WTC11 (cell line): ENCODE data around the gene CAMK1. TPM values are rescaled to one million over a fixed set of nuclear protein-coding genes. Genes with fewer than 3 reads are reported as not detected.

Source experiments
- ATAC-seq: fragments of 200-7000 bp; cut with Tn5 transposase; 2 replicates; pipeline ENCODE4 v1.10.0; 2021; ENCODE audit warnings: mild to moderate bottlenecking, moderate library complexity
- CTCF ChIA-PET: fragments of 300-600 bp; sonication (Branson Sonifier 250); formaldehyde crosslinking; loops from one replicate; lab custom pipeline; 2021; ENCODE audit warnings: antibody characterized with exemption; lab: Charles Lee
- POLR2A ChIA-PET: fragments of 350-600 bp; sonication (Branson Sonifier 250); formaldehyde crosslinking; loops from one replicate; lab custom pipeline; 2021; ENCODE audit warnings: antibody characterized with exemption; lab: Charles Lee
- DNase-seq: peaks from one replicate; pipeline ENCODE4 v3.0.0; 2021; ENCODE audit warnings: low spot score
- H3K27ac Mint-ChIP-seq: 2 replicates; pipeline ENCODE4 v1.8.0; 2021; ENCODE audit warnings: mixed read lengths
- H3K27me3 Mint-ChIP-seq: 2 replicates; pipeline ENCODE4 v1.8.0; 2021; ENCODE audit warnings: low read depth, mild to moderate bottlenecking, moderate library complexity, mixed read lengths
- H3K36me3 Mint-ChIP-seq: 2 replicates; pipeline ENCODE4 v1.8.0; 2021; ENCODE audit warnings: mixed read lengths
- H3K4me1 Mint-ChIP-seq: 2 replicates; pipeline ENCODE4 v1.8.0; 2022; ENCODE audit warnings: mixed read lengths
- H3K4me3 Mint-ChIP-seq: 2 replicates; pipeline ENCODE4 v1.8.0; 2021; ENCODE audit warnings: mild to moderate bottlenecking, moderate library complexity, mixed read lengths
- H3K9me3 Mint-ChIP-seq: 2 replicates; pipeline ENCODE4 v1.8.0; 2021; ENCODE audit warnings: mixed read lengths
- ARID4B ChIP-seq: sonication (generic); formaldehyde crosslinking; IDR thresholded peaks from 2 replicates; pipeline ENCODE4 v1.8.0; 2023; ENCODE audit warnings: missing genetic modification reagents, mild to moderate bottlenecking, borderline replicate concordance
- CBFB ChIP-seq: sonication (generic); formaldehyde crosslinking; IDR thresholded peaks from 2 replicates; pipeline ENCODE4 v1.8.1; 2022; ENCODE audit warnings: mild to moderate bottlenecking, low read depth, missing genetic modification reagents
- CDX4 ChIP-seq: fragments of 250-450 bp; sonication (Bioruptor Pico); IDR thresholded peaks from 2 replicates; pipeline ENCODE4 v1.9.0; 2021; ENCODE audit warnings: moderate library complexity, mild to moderate bottlenecking, inconsistent platforms, borderline replicate concordance
- E2F1 ChIP-seq: sonication (generic); formaldehyde crosslinking; IDR thresholded peaks from 2 replicates; pipeline ENCODE4 v1.8.0; 2022; ENCODE audit warnings: mild to moderate bottlenecking, missing genetic modification reagents
- GRHL2 ChIP-seq: fragments of 250-450 bp; sonication (Bioruptor Pico); IDR thresholded peaks from 2 replicates; pipeline ENCODE4 v1.8.0; 2022; ENCODE audit warnings: mild to moderate bottlenecking, moderate library complexity; ENCODE audit not compliant: insufficient replicate concordance, severe bottlenecking
- HMGXB4 ChIP-seq: sonication (generic); formaldehyde crosslinking; IDR thresholded peaks from 2 replicates; pipeline ENCODE4 v1.8.1; 2023; ENCODE audit warnings: mild to moderate bottlenecking, moderate library complexity, missing genetic modification reagents
- JUN ChIP-seq: sonication (generic); formaldehyde crosslinking; IDR thresholded peaks from 2 replicates; pipeline ENCODE4 v1.8.0; 2023; ENCODE audit warnings: mild to moderate bottlenecking, missing genetic modification reagents
- MXD4 ChIP-seq: fragments of 250-450 bp; sonication (Bioruptor Pico); IDR thresholded peaks from 2 replicates; pipeline ENCODE4 v1.8.0; 2021; ENCODE audit warnings: mild to moderate bottlenecking, moderate library complexity, borderline replicate concordance
- NR2C2 ChIP-seq: sonication (generic); formaldehyde crosslinking; IDR thresholded peaks from 2 replicates; pipeline ENCODE4 v1.8.0; 2022; ENCODE audit warnings: mild to moderate bottlenecking, missing genetic modification reagents
- PRRX2 ChIP-seq: fragments of 250-450 bp; sonication (Bioruptor Pico); IDR thresholded peaks from 2 replicates; pipeline ENCODE4 v1.8.0; 2021; ENCODE audit warnings: mild to moderate bottlenecking
- RORB ChIP-seq: fragments of 250-450 bp; sonication (Bioruptor Pico); IDR thresholded peaks from 2 replicates; pipeline ENCODE4 v1.9.0; 2021; ENCODE audit warnings: mild to moderate bottlenecking
- SMAD4 ChIP-seq: sonication (generic); formaldehyde crosslinking; IDR thresholded peaks from 2 replicates; pipeline ENCODE4 v1.8.0; 2022; ENCODE audit warnings: mild to moderate bottlenecking, missing genetic modification reagents
- USF2 ChIP-seq: sonication (generic); formaldehyde crosslinking; IDR thresholded peaks from 2 replicates; pipeline ENCODE4 v1.8.1; 2023; ENCODE audit warnings: mild to moderate bottlenecking, missing genetic modification reagents, moderate library complexity
- ZBTB21 ChIP-seq: sonication (generic); formaldehyde crosslinking; IDR thresholded peaks from 2 replicates; pipeline ENCODE4 v1.8.1; 2023; ENCODE audit warnings: mild to moderate bottlenecking, missing genetic modification reagents, borderline replicate concordance
- ZNF138 ChIP-seq: sonication (generic); formaldehyde crosslinking; conservative IDR thresholded peaks from 2 replicates; pipeline ENCODE4 v1.8.1; 2022; ENCODE audit warnings: mild to moderate bottlenecking, moderate library complexity, missing genetic modification reagents
- ZNF317 ChIP-seq: sonication (generic); formaldehyde crosslinking; IDR thresholded peaks from 2 replicates; pipeline ENCODE4 v1.8.1; 2023; ENCODE audit warnings: low read depth, mild to moderate bottlenecking, moderate library complexity, missing genetic modification reagents, borderline replicate concordance
- ZNF512 ChIP-seq: sonication (generic); formaldehyde crosslinking; IDR thresholded peaks from 2 replicates; pipeline ENCODE4 v1.8.1; 2022; ENCODE audit warnings: missing genetic modification reagents, borderline replicate concordance
- ZNF532 ChIP-seq: fragments of 250-450 bp; sonication (Bioruptor Pico); IDR thresholded peaks from 2 replicates; pipeline ENCODE4 v1.9.0; 2021; ENCODE audit warnings: mild to moderate bottlenecking, borderline replicate concordance
- ZNF671 ChIP-seq: fragments of 250-450 bp; sonication (Bioruptor Pico); IDR thresholded peaks from 2 replicates; pipeline ENCODE4 v1.8.0; 2021; ENCODE audit warnings: mild to moderate bottlenecking
- ZSCAN18 ChIP-seq: fragments of 250-450 bp; sonication (Bioruptor Pico); IDR thresholded peaks from 2 replicates; pipeline ENCODE4 v2.1.2; 2022; ENCODE audit warnings: mild to moderate bottlenecking, moderate library complexity
- total RNA-seq: library from RNA; stranded (reverse); gene quantifications from 3 replicates; pipeline ENCODE4 v1.2.3, GENCODE V29; 2021

CAMK1 gene
- total RNA-seq, 1 experiment from 2014 or later: 3.1 TPM

GRCh38 chr3:9785602-9786001 lies 15.9 kb upstream of the CAMK1 start:
- H3K9me3 Mint-ChIP-seq: no peaks in the 10 kb centered on the region
- no peak overlapping the region for H3K4me3 Mint-ChIP-seq
- POLR2A ChIA-PET: no interaction called here
- CTCF ChIA-PET: no interaction called here
- no peak for ATAC-seq
- no peaks in the 10 kb centered on the region for H3K27me3 Mint-ChIP-seq
- DNase-seq: no peak
- H3K4me1 Mint-ChIP-seq: no peaks in the 10 kb centered on the region
- H3K36me3 Mint-ChIP-seq: peaks cover 73% of the 10 kb centered on the region
- H3K27ac Mint-ChIP-seq: no peak overlapping the region
- no peak for TF ChIP-seq ZNF317 (CRISPR knock-in tag)
- TF ChIP-seq SMAD4: no peak
- TF ChIP-seq MXD4: no peak
- no peak for TF ChIP-seq USF2 (CRISPR knock-in tag)
- no peak for TF ChIP-seq GRHL2 (CRISPR knock-in tag)
- no peak for TF ChIP-seq E2F1 (CRISPR knock-in tag)
- no peak for TF ChIP-seq ZNF138 (CRISPR knock-in tag)
- TF ChIP-seq JUN (CRISPR knock-in tag): no peak
- no peak for TF ChIP-seq ZNF532 (CRISPR knock-in tag)
- TF ChIP-seq ZNF671: no peak
- TF ChIP-seq ZBTB21 (CRISPR knock-in tag): no peak
- TF ChIP-seq RORB (CRISPR knock-in tag): no peak
- TF ChIP-seq CBFB: no peak
- no peak for TF ChIP-seq PRRX2 (CRISPR knock-in tag)
- no peak for TF ChIP-seq NR2C2
- no peak for TF ChIP-seq ZNF512 (CRISPR knock-in tag)

GRCh38 chr3:9784965-9785364 lies 15.2 kb upstream of the CAMK1 start:
- Mint-ChIP-seq H3K27ac (no peak overlapping the region), H3K36me3 (peaks cover 72% of the 10 kb centered on the region), H3K9me3 (no peaks in the 10 kb centered on the region), H3K4me1 (no peaks in the 10 kb centered on the region), H3K27me3 (no peaks in the 10 kb centered on the region), H3K4me3 (no peak overlapping the region)
- ChIA-PET CTCF (no interaction called here), POLR2A (no interaction called here)
- DNase-seq (no peak), ATAC-seq (no peak)
- TF ChIP-seq ARID4B (CRISPR knock-in tag) (no peak), ZSCAN18 (no peak), HMGXB4 (CRISPR knock-in tag) (no peak), CDX4 (CRISPR knock-in tag) (no peak), ZNF138 (CRISPR knock-in tag) (no peak)
